SJCRH30 (cell line): ENCODE results near the gene AP4B1. TPM values are rescaled to one million over a fixed set of nuclear protein-coding genes. Genes with fewer than 3 reads are reported as not detected.
"Not testable (repeated sequence)": the region's sequence is repeated elsewhere in the genome, so short reads cannot be mapped to it uniquely, and the experiment has no call there.

Experiments
- DNase-seq, 2 experiments: peaks; one replicate each; pipeline ENCODE4 v3.0.0-alpha.2; 2015 to 2020
- H3K27ac ChIP-seq: fragments of 250-450 bp; sonication (Bioruptor Pico); 2 replicates; pipeline ENCODE4 v1.5.1; 2020; ENCODE audit warnings: mild to moderate bottlenecking, moderate library complexity
- H3K27me3 ChIP-seq: fragments of 250-450 bp; sonication (Bioruptor Pico); 2 replicates; pipeline ENCODE4 v1.5.1; 2020; ENCODE audit warnings: mild to moderate bottlenecking, moderate library complexity
- H3K36me3 ChIP-seq: fragments of 250-450 bp; sonication (Bioruptor Pico); 2 replicates; pipeline ENCODE4 v1.5.1; 2020; ENCODE audit warnings: mild to moderate bottlenecking, moderate library complexity
- H3K4me1 ChIP-seq: fragments of 250-450 bp; sonication (Bioruptor Pico); 2 replicates; pipeline ENCODE4 v1.5.1; 2020; ENCODE audit warnings: mild to moderate bottlenecking, moderate library complexity
- H3K4me3 ChIP-seq: fragments of 250-450 bp; sonication (Bioruptor Pico); 2 replicates; pipeline ENCODE4 v1.5.1; 2020; ENCODE audit warnings: mild to moderate bottlenecking, moderate library complexity
- H3K9me3 ChIP-seq: fragments of 250-450 bp; sonication (Bioruptor Pico); replicated peaks from 2 replicates; pipeline ENCODE4 v1.5.1; 2020; ENCODE audit warnings: mild to moderate bottlenecking, moderate library complexity
- total RNA-seq: library from RNA; depleted of rRNA; stranded (reverse); fragments of >200 nt; shearing (Covaris generic); gene quantifications from 2 replicates; pipeline ENCODE4 v1.2.3, GENCODE V29; 2014

The AP4B1 gene
- total RNA-seq, 1 experiment from 2014 or later: 14.3 TPM

- Histone ChIP-seq H3K4me1 (no peaks in the 10 kb centered on the region), H3K9me3 (no peaks in the 10 kb centered on the region), H3K27me3 (no peaks in the 10 kb centered on the region), H3K27ac (no peak overlapping the region), H3K4me3 (no peak overlapping the region), H3K36me3 (no peaks in the 10 kb centered on the region)
- no peak for DNase-seq
Observed at GRCh38 chr1:113861641-113862040, 43.0 kb downstream of the AP4B1 start.

GRCh38 chr1:113860891-113861290, 43.7 kb downstream of the AP4B1 start:
- H3K4me3 ChIP-seq: no peak overlapping the region

GRCh38 chr1:113859478-113860175, 45.0 kb downstream of the AP4B1 start:
- H3K4me1 ChIP-seq: no peaks in the 10 kb centered on the region
- no peaks in the 10 kb centered on the region for H3K9me3 ChIP-seq
- no peaks in the 10 kb centered on the region for H3K27me3 ChIP-seq
- H3K4me3 ChIP-seq: no peak overlapping the region
- DNase-seq: no peak
- no peak overlapping the region for H3K27ac ChIP-seq
- no peaks in the 10 kb centered on the region for H3K36me3 ChIP-seq

More at GRCh38 chr1:113860891-113861290, 43.7 kb downstream of the AP4B1 start:
- Histone ChIP-seq H3K27me3 (no peaks in the 10 kb centered on the region), H3K36me3 (no peaks in the 10 kb centered on the region), H3K4me1 (no peaks in the 10 kb centered on the region), H3K27ac (no peak overlapping the region), H3K9me3 (no peaks in the 10 kb centered on the region)
- DNase-seq: no peak

- no peak for DNase-seq
- H3K9me3 ChIP-seq: no peaks in the 10 kb centered on the region
- H3K4me3 ChIP-seq: no peak overlapping the region
- no peaks in the 10 kb centered on the region for H3K36me3 ChIP-seq
- H3K27me3 ChIP-seq: no peaks in the 10 kb centered on the region
- no peaks in the 10 kb centered on the region for H3K4me1 ChIP-seq
- no peak overlapping the region for H3K27ac ChIP-seq
Observed at GRCh38 chr1:113858982-113859381, 45.6 kb downstream of the AP4B1 start.

- H3K27ac ChIP-seq: no peak overlapping the region
- no peaks in the 10 kb centered on the region for H3K27me3 ChIP-seq
- no peak for DNase-seq
- no peak overlapping the region for H3K4me3 ChIP-seq
- no peaks in the 10 kb centered on the region for H3K4me1 ChIP-seq
- no peaks in the 10 kb centered on the region for H3K9me3 ChIP-seq
- H3K36me3 ChIP-seq: no peaks in the 10 kb centered on the region
Observed at GRCh38 chr1:113858418-113858817, 46.2 kb downstream of the AP4B1 start.

GRCh38 chr1:113857776-113858175, 46.8 kb downstream of the AP4B1 start:
- H3K36me3 ChIP-seq: no peaks in the 10 kb centered on the region
- no peak overlapping the region for H3K27ac ChIP-seq
- DNase-seq: no peak
- H3K27me3 ChIP-seq: no peaks in the 10 kb centered on the region
- no peak overlapping the region for H3K4me3 ChIP-seq
- H3K9me3 ChIP-seq: no peaks in the 10 kb centered on the region
- no peaks in the 10 kb centered on the region for H3K4me1 ChIP-seq

GRCh38 chr1:113856401-113856790, 48.2 kb downstream of the AP4B1 start:
- Histone ChIP-seq H3K27me3 (no peaks in the 10 kb centered on the region), H3K36me3 (no peaks in the 10 kb centered on the region), H3K4me3 (no peak overlapping the region), H3K4me1 (no peaks in the 10 kb centered on the region), H3K9me3 (no peaks in the 10 kb centered on the region), H3K27ac (no peak overlapping the region)
- DNase-seq: no peak

- Histone ChIP-seq H3K9me3 (no peaks in the 10 kb centered on the region), H3K27me3 (no peaks in the 10 kb centered on the region), H3K4me1 (no peaks in the 10 kb centered on the region), H3K36me3 (no peaks in the 10 kb centered on the region), H3K4me3 (no peak overlapping the region), H3K27ac (no peak overlapping the region)
- DNase-seq: no peak
Observed at GRCh38 chr1:113855630-113856400, 48.8 kb downstream of the AP4B1 start.

GRCh38 chr1:113854234-113854633, 50.4 kb downstream of the AP4B1 start:
- no peaks in the 10 kb centered on the region for H3K36me3 ChIP-seq
- no peaks in the 10 kb centered on the region for H3K9me3 ChIP-seq
- DNase-seq: no peak
- no peak overlapping the region for H3K4me3 ChIP-seq
- no peaks in the 10 kb centered on the region for H3K4me1 ChIP-seq
- H3K27me3 ChIP-seq: no peaks in the 10 kb centered on the region
- H3K27ac ChIP-seq: no peak overlapping the region

- H3K4me1 ChIP-seq, H3K36me3 ChIP-seq, H3K9me3 ChIP-seq, H3K4me3 ChIP-seq, H3K27me3 ChIP-seq, H3K27ac ChIP-seq, DNase-seq: not testable (repeated sequence)
Observed at GRCh38 chr1:113852694-113853093, 51.9 kb downstream of the AP4B1 start.

- Histone ChIP-seq H3K27ac (no peak overlapping the region), H3K27me3 (no peaks in the 10 kb centered on the region), H3K36me3 (no peaks in the 10 kb centered on the region), H3K9me3 (no peaks in the 10 kb centered on the region), H3K4me3 (no peak overlapping the region), H3K4me1 (no peaks in the 10 kb centered on the region)
- DNase-seq: no peak
Observed at GRCh38 chr1:113850127-113850796, 54.3 kb downstream of the AP4B1 start.

- no peak for DNase-seq
- Histone ChIP-seq H3K27ac (no peak overlapping the region), H3K4me3 (no peak overlapping the region), H3K36me3 (no peaks in the 10 kb centered on the region), H3K27me3 (no peaks in the 10 kb centered on the region), H3K4me1 (no peaks in the 10 kb centered on the region), H3K9me3 (no peaks in the 10 kb centered on the region)
Observed at GRCh38 chr1:113849072-113849471, 55.5 kb downstream of the AP4B1 start.

- H3K36me3 ChIP-seq: no peaks in the 10 kb centered on the region
- no peak overlapping the region for H3K4me3 ChIP-seq
- no peak overlapping the region for H3K27ac ChIP-seq
- H3K9me3 ChIP-seq: no peaks in the 10 kb centered on the region
- no peaks in the 10 kb centered on the region for H3K27me3 ChIP-seq
- DNase-seq: no peak
- no peaks in the 10 kb centered on the region for H3K4me1 ChIP-seq
Observed at GRCh38 chr1:113846391-113847035, 58.1 kb downstream of the AP4B1 start.
